Transverse colon (tissue), 4 donors: ENCODE results near the gene GINS3.

Source experiments
- POLR2AphosphoS5 ChIP-seq, 3 donors: sonication (generic); formaldehyde crosslinking; IDR thresholded peaks; one replicate each; pipeline ENCODE4 v1.6.1; 2016; ENCODE audit warnings: antibody characterized with exemption in 3 of 3
- TF ChIP-seq, protein P1 (sequence below), 5 experiments: fragments of 200-600 bp in 3 of 5; fragments of 450-650 bp in 2 of 5; sonication (generic) in 3 of 5; IDR thresholded peaks; 1 replicate in 2 of 5; 2 replicates in 3 of 5; pipeline ENCODE4 v1.5.1; 2016 to 2017; ENCODE audit warnings: antibody characterized with exemption in 5 of 5, inconsistent platforms in 3 of 5, mild to moderate bottlenecking in 2 of 5, moderate library complexity in 1 of 5

DNA sequence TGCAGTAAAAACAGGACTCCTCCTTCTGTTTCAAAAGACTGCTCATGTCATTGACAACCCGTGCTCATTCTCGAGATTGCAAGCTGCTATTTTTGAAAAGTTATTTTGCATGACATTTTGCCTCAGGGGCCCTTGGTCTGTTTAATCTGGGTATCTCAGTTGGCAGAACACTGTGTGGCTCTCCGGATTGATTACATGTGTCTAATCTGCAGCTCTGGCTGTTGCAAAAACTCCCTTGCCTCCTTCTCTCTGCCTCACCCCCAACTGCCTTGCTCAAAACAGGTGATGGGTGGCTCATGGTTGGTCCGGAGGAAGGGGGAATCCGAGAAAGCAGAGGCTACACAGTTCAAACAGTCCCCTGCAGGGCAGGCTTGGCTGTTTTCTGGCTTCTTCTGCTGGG is 25.3 kb downstream of the GINS3 start:
- TF ChIP-seq, protein P1, sequence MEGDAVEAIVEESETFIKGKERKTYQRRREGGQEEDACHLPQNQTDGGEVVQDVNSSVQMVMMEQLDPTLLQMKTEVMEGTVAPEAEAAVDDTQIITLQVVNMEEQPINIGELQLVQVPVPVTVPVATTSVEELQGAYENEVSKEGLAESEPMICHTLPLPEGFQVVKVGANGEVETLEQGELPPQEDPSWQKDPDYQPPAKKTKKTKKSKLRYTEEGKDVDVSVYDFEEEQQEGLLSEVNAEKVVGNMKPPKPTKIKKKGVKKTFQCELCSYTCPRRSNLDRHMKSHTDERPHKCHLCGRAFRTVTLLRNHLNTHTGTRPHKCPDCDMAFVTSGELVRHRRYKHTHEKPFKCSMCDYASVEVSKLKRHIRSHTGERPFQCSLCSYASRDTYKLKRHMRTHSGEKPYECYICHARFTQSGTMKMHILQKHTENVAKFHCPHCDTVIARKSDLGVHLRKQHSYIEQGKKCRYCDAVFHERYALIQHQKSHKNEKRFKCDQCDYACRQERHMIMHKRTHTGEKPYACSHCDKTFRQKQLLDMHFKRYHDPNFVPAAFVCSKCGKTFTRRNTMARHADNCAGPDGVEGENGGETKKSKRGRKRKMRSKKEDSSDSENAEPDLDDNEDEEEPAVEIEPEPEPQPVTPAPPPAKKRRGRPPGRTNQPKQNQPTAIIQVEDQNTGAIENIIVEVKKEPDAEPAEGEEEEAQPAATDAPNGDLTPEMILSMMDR (IDR thresholded peaks at IDR 0.05), result no peak
- no peak for TF ChIP-seq POLR2AphosphoS5 (IDR thresholded peaks at IDR 0.05)
